Muscle of leg (tissue), 11 donors: ENCODE results near the gene APOA4. TPM values are rescaled to one million over a fixed set of nuclear protein-coding genes. Genes with fewer than 3 reads are reported as not detected.

ENCODE experiments used
- DNase-seq: peaks from one replicate; pipeline ENCODE4 v3.0.0; 2013
- H3K27ac ChIP-seq: one replicate; pipeline ENCODE4 v1.5.1; 2013; ENCODE audit warnings: mild to moderate bottlenecking, low read length, control low read depth
- H3K27me3 ChIP-seq: one replicate; pipeline ENCODE4 v1.6.1; 2013; ENCODE audit warnings: low read length; ENCODE audit not compliant: control insufficient read depth, insufficient read depth
- H3K36me3 ChIP-seq: one replicate; pipeline ENCODE4 v1.6.1; 2013; ENCODE audit warnings: low read length; ENCODE audit not compliant: control insufficient read depth, insufficient read depth
- H3K4me1 ChIP-seq: one replicate; pipeline ENCODE4 v1.6.1; 2013; ENCODE audit warnings: low read length; ENCODE audit not compliant: control insufficient read depth, insufficient read depth
- H3K4me3 ChIP-seq: one replicate; pipeline ENCODE4 v1.5.1; 2013; ENCODE audit warnings: low read length, control low read depth
- H3K9me3 ChIP-seq: replicated peaks from 2 replicates; pipeline ENCODE4 v1.6.1; 2013; ENCODE audit warnings: low read depth, low read length; ENCODE audit not compliant: control insufficient read depth
- WGBS: methylation state at CpG from one replicate; pipeline ENCODE4 v1.1.5; 2013; ENCODE audit warnings: missing lambda C conversion rate; ENCODE audit not compliant: insufficient coverage; 5-methylcytosine and 5-hydroxymethylcytosine counted together
- polyA plus RNA-seq, 8 donors: library from polyadenylated mRNA; unstranded; fragments of 120-200 nt; gene quantifications; one replicate each; pipeline versions ENCODE4 v1.2.1 to v1.2.3, GENCODE V29; 2013; ENCODE audit warnings: inconsistent platforms in 1 of 8, low replicate concordance in 1 of 8; ENCODE audit not compliant: insufficient read length in 8 of 8, insufficient read depth in 1 of 8
- total RNA-seq: library from RNA; stranded (reverse); fragments of 120-200 nt; gene quantifications from one replicate; pipeline ENCODE4 v1.2.4, GENCODE V29; 2013

The APOA4 gene
- total and polyA plus RNA-seq, 9 donors, result 0.23 to 178 (median 17.1) TPM; not detected in 5

DNA sequence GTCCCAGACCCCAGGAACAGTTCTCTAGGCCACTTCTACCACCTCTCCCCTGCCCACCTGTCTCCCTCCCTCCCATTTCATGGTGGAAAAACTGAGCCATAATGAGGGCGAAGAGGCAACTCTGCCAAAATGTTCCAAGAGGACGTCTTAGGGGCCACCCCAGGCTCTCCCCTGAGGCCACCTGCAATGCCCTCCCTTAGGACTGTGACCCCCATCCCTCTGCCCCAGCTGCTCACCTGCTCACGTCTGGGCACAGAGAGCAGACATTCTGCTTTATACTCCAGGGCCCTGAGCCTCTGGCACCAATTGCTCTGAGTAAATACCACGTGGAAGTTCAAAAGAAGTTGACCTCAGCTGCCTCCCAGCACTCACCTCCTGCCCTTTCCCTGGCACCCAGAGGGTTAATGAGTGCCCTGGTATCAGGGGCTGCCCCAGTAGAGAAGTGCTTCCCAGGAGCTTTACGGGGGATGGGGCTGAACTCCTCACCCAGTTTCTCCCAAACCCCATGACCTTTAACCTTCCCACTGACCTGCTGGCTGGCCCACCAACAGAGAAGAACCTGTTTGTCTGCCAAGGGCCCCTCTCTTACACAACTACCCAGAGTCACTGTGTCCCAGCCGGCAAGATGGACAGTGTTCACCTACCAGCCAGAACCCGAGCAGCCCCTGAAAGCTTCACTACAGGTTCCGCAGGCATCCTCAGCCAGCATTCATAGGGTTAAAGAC lies 30.8 kb downstream of the APOA4 start:
- Histone ChIP-seq H3K9me3 (no peaks in the 10 kb centered on the region), H3K27ac (no peak overlapping the region), H3K4me1 (peaks cover 13% of the 10 kb centered on the region), H3K27me3 (no peaks in the 10 kb centered on the region), H3K36me3 (no peaks in the 10 kb centered on the region), H3K4me3 (no peak overlapping the region)
- WGBS, result 53% methylated on average over 5 of the region's 8 CpGs
- no peak for DNase-seq

DNA sequence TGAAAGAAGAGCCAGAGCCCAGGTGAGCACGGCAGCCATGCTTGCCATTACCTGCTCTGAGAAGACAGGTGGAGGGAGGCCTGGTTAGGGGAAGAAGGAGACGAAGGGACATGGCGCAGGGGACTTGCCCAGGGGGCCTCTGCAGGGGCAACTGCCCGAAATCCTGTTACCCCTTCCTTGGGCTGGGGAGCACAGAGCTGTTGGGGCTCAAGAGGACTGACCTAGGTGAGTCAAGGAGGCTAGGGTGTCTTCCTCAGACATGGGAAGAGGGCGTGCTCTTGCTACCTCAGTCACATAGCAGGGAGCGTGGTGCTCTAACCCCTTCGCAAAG lies 31.3 kb downstream of the APOA4 start, which contains the start of gene APOA5:
Gene APOA5 (minus strand): TSS at position 67 of the 331 bp plus-strand sequence. CDS start 19 bp downstream, at position 48.
- Histone ChIP-seq H3K4me3 (no peak within 1 kb of the TSS), H3K27me3 (no peaks in the 10 kb centered on the region), H3K36me3 (peaks cover under 1% of the 10 kb centered on the region), H3K4me1 (peaks cover 19% of the 10 kb centered on the region), H3K9me3 (no peaks in the 10 kb centered on the region), H3K27ac (no peak within 1 kb of the TSS)
- 90% methylated on average over 6 of the region's 7 CpGs for WGBS
- no peak for DNase-seq

DNA sequence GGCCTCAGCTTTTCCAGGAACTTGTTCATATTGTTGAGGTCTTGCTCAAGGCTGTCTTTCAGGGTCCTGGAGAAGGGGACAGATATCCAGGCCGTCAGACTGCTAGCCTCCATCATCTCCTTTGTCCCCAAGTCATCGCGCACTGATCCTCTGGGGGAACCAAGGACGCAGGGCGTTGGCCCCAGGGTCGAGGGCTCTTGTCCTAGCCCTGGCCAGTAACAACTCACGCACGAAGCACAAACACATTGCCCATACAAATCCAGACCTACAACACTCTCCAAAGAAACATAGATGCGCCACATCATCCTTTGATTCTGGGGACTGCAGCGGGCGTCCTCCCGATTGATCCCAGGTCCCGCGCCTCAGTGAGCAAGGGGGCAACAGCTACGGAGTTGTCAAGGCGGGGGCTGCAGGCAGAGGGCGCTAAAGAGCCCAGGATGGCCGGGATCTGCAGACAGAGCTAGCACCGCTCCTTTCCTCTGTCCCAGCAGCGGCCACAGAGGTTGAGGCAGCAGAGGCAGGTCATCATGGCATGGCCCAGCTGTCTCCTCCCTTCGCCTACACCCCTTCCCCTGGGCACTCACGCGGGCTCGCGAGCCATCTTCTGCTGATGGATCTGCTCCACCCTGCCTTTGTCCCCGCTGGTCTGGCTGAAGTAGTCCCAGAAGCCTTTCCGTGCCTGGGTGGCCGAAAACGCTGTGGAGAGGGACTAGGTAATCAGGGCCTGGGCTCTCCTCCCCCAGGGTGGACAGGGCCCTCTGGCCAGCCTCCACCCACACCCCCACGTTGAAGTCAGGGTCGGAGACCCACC lies 31.9 kb downstream of the APOA4 start:
- H3K27ac ChIP-seq, result no peak overlapping the region
- H3K36me3 ChIP-seq, result peaks cover 6% of the 10 kb centered on the region
- no peaks in the 10 kb centered on the region for H3K27me3 ChIP-seq
- DNase-seq, result peak; percentile 67
- H3K9me3 ChIP-seq, result no peaks in the 10 kb centered on the region
- WGBS, result 23% methylated on average over 25 of the region's 31 CpGs
- H3K4me3 ChIP-seq, result no peak overlapping the region
- H3K4me1 ChIP-seq, result peaks cover 20% of the 10 kb centered on the region

DNA sequence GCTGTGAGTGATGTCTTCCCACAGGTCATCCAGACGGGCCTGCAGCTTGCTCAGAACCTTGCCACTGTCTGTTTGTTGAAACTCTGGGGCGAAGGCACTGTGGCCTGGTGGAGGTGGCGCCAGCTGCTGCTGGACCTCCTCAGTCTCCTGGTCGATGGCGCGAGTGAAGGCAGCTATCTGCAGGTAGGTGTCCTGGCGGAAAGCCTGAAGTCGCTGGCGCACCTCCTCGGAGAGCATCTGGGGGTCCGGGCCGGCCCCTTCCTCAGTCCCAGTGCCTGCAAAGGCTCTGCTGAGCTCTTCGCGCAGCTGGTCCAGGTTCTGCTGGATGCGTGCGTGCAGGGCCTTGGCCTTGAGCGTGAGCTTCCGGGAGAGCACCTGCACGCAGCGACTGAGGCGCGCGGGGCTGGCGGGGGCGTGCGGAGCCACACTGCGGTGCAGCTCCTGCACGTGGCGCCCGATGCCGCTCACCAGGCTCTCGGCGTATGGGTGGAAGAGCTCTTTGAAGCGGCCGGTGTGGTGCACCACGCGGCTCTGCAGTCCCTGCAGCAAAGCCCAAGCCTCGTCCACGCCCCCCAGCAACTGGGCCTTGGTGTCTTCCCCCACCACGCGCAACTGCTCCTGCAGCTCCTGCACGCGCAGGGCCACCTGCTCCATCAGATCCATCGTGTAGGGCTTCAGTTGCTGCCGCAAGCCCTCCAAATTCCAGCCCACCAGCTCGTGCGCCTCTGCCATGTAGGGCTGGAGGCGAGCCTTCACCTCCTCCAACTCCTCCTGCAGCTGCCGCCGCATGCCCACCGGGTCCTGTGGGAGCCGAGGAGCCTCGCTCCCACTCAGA lies 32.7 kb downstream of the APOA4 start:
- Histone ChIP-seq H3K9me3 (no peaks in the 10 kb centered on the region), H3K27me3 (no peaks in the 10 kb centered on the region), H3K4me1 (peaks cover 20% of the 10 kb centered on the region), H3K36me3 (peaks cover 13% of the 10 kb centered on the region), H3K4me3 (no peak overlapping the region), H3K27ac (no peak overlapping the region)
- DNase-seq, result no peak
- 80% methylated on average over 53 of the region's 53 CpGs for WGBS

DNA sequence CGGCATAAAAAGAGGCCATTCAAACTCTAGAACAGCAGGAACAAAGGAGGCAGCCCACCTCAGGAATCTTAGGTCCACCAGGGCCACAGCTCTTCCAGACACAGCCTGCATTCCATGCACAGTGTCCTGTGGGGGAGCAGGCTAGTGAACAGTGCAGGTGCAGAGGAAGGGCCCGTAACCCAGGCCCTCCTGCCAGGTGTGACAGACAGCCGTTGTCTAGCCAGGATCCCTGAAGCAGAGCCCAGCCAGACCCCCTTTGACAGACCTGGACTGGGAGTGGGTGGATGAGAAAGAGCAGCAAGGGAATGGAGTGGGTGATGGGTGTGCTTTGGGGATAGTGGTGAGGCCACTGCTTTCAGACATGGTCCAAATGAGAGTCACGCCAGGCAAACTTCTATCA lies 34.1 kb downstream of the APOA4 start:
- WGBS, result 60% methylated on average over 1 of the region's 4 CpGs
- Histone ChIP-seq H3K36me3 (peaks cover 27% of the 10 kb centered on the region), H3K9me3 (no peaks in the 10 kb centered on the region), H3K4me3 (no peak overlapping the region), H3K27ac (no peak overlapping the region), H3K27me3 (no peaks in the 10 kb centered on the region), H3K4me1 (peaks cover 20% of the 10 kb centered on the region)
- no peak for DNase-seq

DNA sequence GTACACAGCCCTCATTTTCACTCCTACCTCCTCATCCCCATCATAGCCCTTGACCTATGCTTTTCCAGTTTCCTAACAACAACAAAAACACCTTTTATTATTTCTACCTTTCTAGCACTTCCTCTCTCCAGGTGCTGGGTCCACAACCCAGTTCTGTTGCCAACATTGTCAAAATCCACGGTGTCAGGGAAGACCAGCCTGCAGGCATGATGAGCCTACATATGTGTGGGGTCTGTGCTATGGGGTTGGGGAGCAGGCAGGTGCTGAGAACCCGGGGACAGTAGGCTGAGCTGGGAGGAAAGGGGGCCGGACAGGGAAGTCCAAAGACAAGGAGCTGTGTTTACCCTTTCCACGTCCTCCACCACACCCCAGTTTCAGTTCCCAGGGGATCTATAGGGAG lies 34.6 kb downstream of the APOA4 start:
- Histone ChIP-seq H3K4me1 (peaks cover 20% of the 10 kb centered on the region), H3K27ac (peak overlapping the region; percentile 93), H3K9me3 (no peaks in the 10 kb centered on the region), H3K4me3 (peak overlapping the region; percentile 88), H3K27me3 (no peaks in the 10 kb centered on the region), H3K36me3 (peaks cover 29% of the 10 kb centered on the region)
- DNase-seq, result no peak
- WGBS, result no CpG with 5 or more reads among the region's 4 CpGs

DNA sequence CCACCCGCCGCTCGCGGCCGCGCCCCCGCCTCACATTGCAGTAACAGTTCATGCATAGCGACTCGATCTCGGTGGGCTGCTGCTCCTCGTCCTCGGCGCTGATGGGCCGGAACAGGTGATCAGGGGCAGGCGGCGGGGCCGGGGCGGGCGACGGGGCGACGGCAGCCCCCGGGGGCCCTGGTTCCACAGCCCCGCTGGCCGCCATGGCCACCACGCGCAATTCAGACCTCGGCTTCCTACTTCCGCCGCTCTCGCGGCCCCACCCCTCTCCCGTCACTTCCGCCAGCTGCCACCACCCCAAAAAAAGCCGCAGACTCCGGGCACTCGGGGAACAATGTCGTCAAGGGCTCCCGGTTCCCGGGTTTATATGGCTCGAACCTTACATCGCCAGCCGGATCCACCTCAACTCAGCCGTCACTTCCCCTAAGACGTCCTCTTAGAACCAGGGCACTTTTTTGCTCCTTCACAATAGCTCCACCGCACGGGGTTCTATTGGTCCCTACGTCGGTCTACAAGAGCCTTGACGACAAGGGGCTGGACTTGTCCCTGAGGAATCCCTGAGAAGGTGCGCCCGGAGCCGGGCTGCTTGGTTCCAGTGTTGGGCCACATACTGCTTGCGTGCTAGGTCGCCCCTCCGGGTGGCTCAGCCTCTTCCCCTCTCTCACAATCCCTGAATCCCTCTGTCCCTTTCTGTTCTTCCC lies 35.2 kb downstream of the APOA4 start, which contains the start of gene ZPR1:
Gene ZPR1 (minus strand): TSS at position 238 of the 701 bp plus-strand sequence. CDS start 33 bp downstream, at position 205.
- Histone ChIP-seq H3K4me1 (peaks cover 20% of the 10 kb centered on the region), H3K27me3 (no peaks in the 10 kb centered on the region), H3K9me3 (no peaks in the 10 kb centered on the region), H3K27ac (peak within 1 kb of the TSS; percentile 93), H3K4me3 (peak within 1 kb of the TSS; percentile 88), H3K36me3 (peaks cover 35% of the 10 kb centered on the region)
- peak; percentile 89 for DNase-seq
- WGBS, result under 1% methylated on average over 56 of the region's 56 CpGs

DNA sequence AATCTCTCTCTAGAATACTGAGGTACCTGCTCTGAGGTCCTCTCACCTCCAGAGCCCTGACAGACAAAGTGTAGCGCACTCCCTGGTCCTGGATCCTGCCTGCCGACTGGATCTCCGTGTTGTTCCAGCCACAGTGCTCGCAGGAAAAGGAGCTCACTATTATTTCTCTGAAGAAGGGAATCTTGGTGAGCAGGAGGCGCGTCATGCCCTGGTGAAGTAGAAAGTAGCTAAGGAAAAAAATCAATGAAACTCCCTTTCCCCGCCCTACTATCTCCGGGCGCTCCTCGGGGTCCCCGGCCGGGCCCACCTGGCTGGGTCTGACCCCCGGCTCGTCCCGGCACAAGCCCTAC lies 35.7 kb downstream of the APOA4 start:
- Histone ChIP-seq H3K4me3 (peak overlapping the region; percentile 88), H3K4me1 (peaks cover 20% of the 10 kb centered on the region), H3K9me3 (no peaks in the 10 kb centered on the region), H3K36me3 (peaks cover 40% of the 10 kb centered on the region), H3K27me3 (no peaks in the 10 kb centered on the region), H3K27ac (peak overlapping the region; percentile 55)
- WGBS, result 1% methylated on average over 13 of the region's 15 CpGs
- DNase-seq, result no peak

DNA sequence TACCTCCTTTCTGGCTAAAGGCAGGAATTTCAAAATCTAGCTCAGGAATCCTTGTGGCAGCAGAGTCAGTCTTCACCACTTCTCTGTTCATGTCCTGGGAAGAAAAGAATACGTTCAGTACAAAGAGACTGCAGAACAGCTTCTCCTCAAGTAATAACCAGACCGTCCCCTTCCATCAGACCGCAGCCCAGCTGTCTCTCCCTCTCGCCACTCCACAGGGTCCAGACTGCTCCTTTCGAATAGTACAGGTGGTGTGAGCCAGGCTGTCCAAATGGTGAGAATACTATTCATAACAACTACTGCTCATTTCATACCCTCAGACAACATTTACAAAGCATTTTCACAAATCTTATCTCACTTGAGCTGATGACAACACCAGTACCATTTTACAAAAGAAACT lies 36.1 kb downstream of the APOA4 start:
- Histone ChIP-seq H3K4me1 (peaks cover 20% of the 10 kb centered on the region), H3K27ac (peak overlapping the region; percentile 55), H3K36me3 (peaks cover 43% of the 10 kb centered on the region), H3K4me3 (peak overlapping the region; percentile 88), H3K27me3 (no peaks in the 10 kb centered on the region), H3K9me3 (no peaks in the 10 kb centered on the region)
- WGBS, result no CpG with 5 or more reads among the region's 5 CpGs
- DNase-seq, result no peak
